ENCODE measurements around the gene GAA. TPM values are rescaled to one million over a fixed set of nuclear protein-coding genes. Genes with fewer than 3 reads are reported as not detected.

The GAA gene
- total and polyA plus RNA-seq, 2 of the 8 experiments (the other 6 are each of a cell fraction or from before 2014, with no cell fraction given) = 14.8 to 30.0 TPM

- no peak for TF ChIP-seq USF2 (IDR thresholded peaks at IDR 0.05; ENCODE audit: low read length)
- no peak for TF ChIP-seq POLR2AphosphoS5 (IDR thresholded peaks at IDR 0.05; ENCODE audit: low read depth, low read length)
These were observed 13.8 kb downstream of the GAA start (continued) for GRCh38 chr17:80115159-80115558.
